Gastrocnemius medialis (tissue), 4 donors: ENCODE measurements around the gene STX7.

Experiments
- CTCF ChIP-seq, 5 experiments: fragments of 450-650 bp in 3 of 5; fragments of 200-600 bp in 2 of 5; sonication (generic) in 2 of 5; IDR thresholded peaks in 4 of 5; conservative IDR thresholded peaks in 1 of 5; 1 replicate in 4 of 5; 2 replicates in 1 of 5; pipeline ENCODE4 v1.5.1; 2016 to 2019; ENCODE audit warnings: antibody characterized with exemption in 5 of 5, mild to moderate bottlenecking in 3 of 5, moderate library complexity in 3 of 5
- POLR2A ChIP-seq, 2 donors: fragments of 450-650 bp; IDR thresholded peaks; one replicate each; pipeline ENCODE4 v1.6.1; 2017; ENCODE audit warnings: antibody characterized with exemption in 2 of 2, mild to moderate bottlenecking in 2 of 2, moderate library complexity in 2 of 2

GRCh38 chr6:132405143-132405915 is 107.6 kb downstream of the STX7 start:
- TF ChIP-seq CTCF (IDR thresholded peaks at IDR 0.05 in 4 of 5, conservative IDR thresholded peaks at IDR 0.05 in 1 of 5) (no peak), POLR2A (IDR thresholded peaks at IDR 0.05) (no peak)
